Brain microvascular endothelial cell (primary cell): Measurements from ENCODE around the gene ANKRD34B.

Source experiments
- DNase-seq: peaks from one replicate; pipeline ENCODE4 v3.0.0-alpha.2; 2020
- H3K27ac ChIP-seq: fragments of 250-450 bp; sonication (Bioruptor Pico); 2 replicates; pipeline ENCODE4 v1.5.1; 2020; ENCODE audit warnings: mild to moderate bottlenecking, moderate library complexity
- H3K27me3 ChIP-seq: fragments of 250-450 bp; sonication (Bioruptor Pico); replicated peaks from 2 replicates; pipeline ENCODE4 v1.5.1; 2020; ENCODE audit warnings: mild to moderate bottlenecking
- H3K36me3 ChIP-seq: fragments of 250-450 bp; sonication (Bioruptor Pico); replicated peaks from 2 replicates; pipeline ENCODE4 v1.5.1; 2020; ENCODE audit warnings: mild to moderate bottlenecking
- H3K4me3 ChIP-seq: 2 replicates; pipeline ENCODE4 v1.5.1; 2011; ENCODE audit warnings: low read depth, mild to moderate bottlenecking, control low read depth, low read length, moderate library complexity
- in situ Hi-C: cut with HindIII; loops from 2 replicates; pipeline ENCODE4 v1.10.0; 2017; ENCODE audit warnings: low sequenced_read_pairs, low pct_ligation_motif_present
- TF ChIP-seq, protein P1 (sequence below): IDR thresholded peaks from 2 replicates; pipeline ENCODE4 v1.5.1; 2011; ENCODE audit warnings: low read depth, mild to moderate bottlenecking, moderate library complexity, low read length, control low read depth, inconsistent platforms; ENCODE audit errors: missing control alignments

The ANKRD34B gene

DNA sequence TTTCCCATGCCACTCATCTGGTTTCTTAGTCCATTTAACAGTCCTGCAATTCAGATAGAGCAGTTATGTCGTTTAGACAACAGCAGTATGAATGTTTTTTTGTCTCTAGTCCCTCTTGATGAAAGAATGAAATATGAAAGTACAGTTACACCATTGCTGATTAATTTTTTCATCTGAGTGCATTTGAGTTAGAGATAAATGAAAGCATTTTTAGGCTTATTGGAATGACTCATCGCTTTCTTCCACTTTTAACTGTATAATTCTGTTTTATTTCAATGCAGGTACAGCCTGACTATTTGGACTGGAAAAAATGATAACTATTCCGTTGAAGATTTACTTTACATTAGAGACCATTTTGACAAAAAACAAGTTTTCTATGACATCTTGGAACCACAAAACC is 28.7 kb downstream of the ANKRD34B start:
- no peak for DNase-seq
- TF ChIP-seq, protein P1, sequence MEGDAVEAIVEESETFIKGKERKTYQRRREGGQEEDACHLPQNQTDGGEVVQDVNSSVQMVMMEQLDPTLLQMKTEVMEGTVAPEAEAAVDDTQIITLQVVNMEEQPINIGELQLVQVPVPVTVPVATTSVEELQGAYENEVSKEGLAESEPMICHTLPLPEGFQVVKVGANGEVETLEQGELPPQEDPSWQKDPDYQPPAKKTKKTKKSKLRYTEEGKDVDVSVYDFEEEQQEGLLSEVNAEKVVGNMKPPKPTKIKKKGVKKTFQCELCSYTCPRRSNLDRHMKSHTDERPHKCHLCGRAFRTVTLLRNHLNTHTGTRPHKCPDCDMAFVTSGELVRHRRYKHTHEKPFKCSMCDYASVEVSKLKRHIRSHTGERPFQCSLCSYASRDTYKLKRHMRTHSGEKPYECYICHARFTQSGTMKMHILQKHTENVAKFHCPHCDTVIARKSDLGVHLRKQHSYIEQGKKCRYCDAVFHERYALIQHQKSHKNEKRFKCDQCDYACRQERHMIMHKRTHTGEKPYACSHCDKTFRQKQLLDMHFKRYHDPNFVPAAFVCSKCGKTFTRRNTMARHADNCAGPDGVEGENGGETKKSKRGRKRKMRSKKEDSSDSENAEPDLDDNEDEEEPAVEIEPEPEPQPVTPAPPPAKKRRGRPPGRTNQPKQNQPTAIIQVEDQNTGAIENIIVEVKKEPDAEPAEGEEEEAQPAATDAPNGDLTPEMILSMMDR, result no peak
- Histone ChIP-seq H3K27ac (no peak overlapping the region), H3K36me3 (no peaks in the 10 kb centered on the region), H3K4me3 (no peak overlapping the region), H3K27me3 (no peaks in the 10 kb centered on the region)
- in situ Hi-C loops, result no loop called here

DNA sequence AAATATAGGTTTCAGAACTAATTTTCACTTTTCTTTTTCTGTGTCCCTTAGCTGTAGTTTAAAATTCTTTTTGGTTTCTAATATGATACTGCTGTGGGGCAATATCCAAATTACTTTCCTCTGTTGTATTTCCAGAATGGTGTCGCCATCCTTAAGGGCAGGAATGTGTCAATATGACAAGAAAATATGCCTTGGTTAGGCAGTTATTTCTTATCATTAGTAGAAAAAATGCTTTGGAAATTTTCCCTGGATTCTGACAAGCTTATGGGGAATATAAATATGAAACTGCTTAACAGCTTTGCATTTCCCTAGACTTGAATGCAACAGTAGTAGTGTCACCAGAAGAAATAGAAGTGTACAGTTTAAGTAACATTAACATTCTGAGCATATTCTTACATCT is 29.4 kb downstream of the ANKRD34B start:
- no peaks in the 10 kb centered on the region for H3K36me3 ChIP-seq
- in situ Hi-C loops, result no loop called here
- no peak overlapping the region for H3K27ac ChIP-seq
- H3K4me3 ChIP-seq, result no peak overlapping the region
- TF ChIP-seq, protein P1, result no peak
- H3K27me3 ChIP-seq, result no peaks in the 10 kb centered on the region
- DNase-seq, result no peak

DNA sequence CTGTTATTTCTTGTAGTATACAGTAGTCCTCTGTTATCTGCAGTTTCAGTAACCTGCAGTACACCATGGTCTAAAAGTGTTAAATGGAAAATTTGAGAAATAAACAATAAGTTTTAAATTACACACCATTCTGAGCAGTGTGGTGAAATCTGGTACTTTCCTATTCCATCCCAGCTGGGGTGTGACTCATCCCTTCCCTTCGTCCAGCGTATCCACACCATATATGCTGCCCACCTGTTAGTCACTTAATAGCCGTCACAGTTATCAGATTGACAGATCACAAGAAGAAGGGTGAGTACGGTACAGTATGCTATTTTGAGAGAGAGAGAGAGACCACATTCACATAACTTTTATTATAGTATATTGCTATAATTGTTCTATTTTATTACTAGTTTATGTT is 53.3 kb downstream of the ANKRD34B start:
- Histone ChIP-seq H3K27ac (no peak overlapping the region), H3K27me3 (no peaks in the 10 kb centered on the region), H3K36me3 (no peaks in the 10 kb centered on the region), H3K4me3 (no peak overlapping the region)
- peak; percentile 89 for DNase-seq
- TF ChIP-seq, protein P1, result no peak
- in situ Hi-C loops, result no loop called here

DNA sequence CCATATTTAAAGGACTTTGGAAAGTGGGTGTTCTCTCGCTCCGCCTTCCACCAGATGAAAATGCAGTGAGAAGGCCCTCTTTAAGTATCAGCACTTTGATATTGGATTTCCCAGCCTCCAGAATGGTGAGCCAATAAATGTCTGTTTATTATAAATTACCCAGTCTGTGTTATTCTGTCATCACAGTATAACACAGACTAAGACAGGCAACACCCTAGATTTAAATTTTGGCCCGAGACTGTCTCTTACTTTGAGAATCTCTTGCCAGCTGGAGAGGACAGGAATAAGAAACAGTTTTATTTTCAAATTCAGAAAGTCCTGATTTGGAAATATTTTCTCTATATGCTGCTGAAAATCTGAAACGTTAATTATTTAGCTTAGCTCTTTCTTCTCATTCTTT is 60.7 kb downstream of the ANKRD34B start:
- in situ Hi-C loops, result no loop called here
- TF ChIP-seq, protein P1, result no peak
- Histone ChIP-seq H3K4me3 (no peak overlapping the region), H3K36me3 (no peaks in the 10 kb centered on the region), H3K27ac (no peak overlapping the region), H3K27me3 (no peaks in the 10 kb centered on the region)
- no peak for DNase-seq

DNA sequence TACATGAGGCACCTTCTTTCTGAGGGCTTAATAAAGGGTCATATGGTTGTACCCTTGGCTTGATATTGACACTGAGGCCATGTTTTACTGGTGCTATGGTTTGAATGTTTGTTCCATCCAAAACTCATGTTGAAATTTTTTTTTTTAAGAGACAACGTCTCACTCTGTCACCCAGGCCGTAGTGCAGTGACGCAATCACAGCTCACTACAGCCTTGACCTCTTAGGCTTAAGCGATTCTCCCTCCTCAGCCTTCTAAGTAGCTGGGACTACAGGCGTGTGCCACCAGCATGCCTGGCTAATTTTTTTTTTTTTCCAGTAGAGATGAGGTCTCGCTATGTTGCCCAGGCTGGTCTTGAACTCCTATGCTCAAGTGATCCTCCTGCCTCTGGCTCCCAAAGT is 61.2 kb downstream of the ANKRD34B start:
- in situ Hi-C loops, result no loop called here
- no peak for DNase-seq
- H3K4me3 ChIP-seq, result no peak overlapping the region
- H3K36me3 ChIP-seq, result no peaks in the 10 kb centered on the region
- H3K27ac ChIP-seq, result no peak overlapping the region
- no peaks in the 10 kb centered on the region for H3K27me3 ChIP-seq
- TF ChIP-seq, protein P1, result no peak

DNA sequence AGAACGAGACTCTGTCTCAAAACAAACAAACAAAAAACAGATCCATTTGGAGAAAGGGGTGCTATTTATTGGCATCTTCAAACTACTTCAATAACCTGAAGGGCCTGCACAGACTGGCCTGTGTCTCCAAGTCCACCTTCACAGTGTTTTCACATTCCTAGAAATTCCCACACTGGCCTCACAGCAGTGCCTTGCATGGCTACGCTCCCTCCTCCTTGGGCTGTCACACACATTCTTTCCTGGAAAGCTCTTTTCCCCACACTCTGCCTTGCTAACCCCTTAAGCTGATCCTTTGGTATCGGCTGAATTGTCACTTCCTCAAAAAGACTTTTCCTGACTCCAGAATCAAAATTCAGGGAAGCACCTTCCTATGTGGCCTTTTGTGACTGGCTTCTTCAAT is 62.4 kb downstream of the ANKRD34B start:
- Histone ChIP-seq H3K27me3 (no peaks in the 10 kb centered on the region), H3K27ac (no peak overlapping the region), H3K36me3 (no peaks in the 10 kb centered on the region), H3K4me3 (no peak overlapping the region)
- DNase-seq, result no peak
- in situ Hi-C loops, result no loop called here
- TF ChIP-seq, protein P1, result no peak
